AG10803 (cell line): ENCODE data around the gene GDF11.
"Not testable (repeated sequence)": the region's sequence is repeated elsewhere in the genome, so short reads cannot be mapped to it uniquely, and the experiment has no call there.

ENCODE experiments used
- DNase-seq: peaks from one replicate; pipeline ENCODE4 v3.0.0; 2010; ENCODE audit warnings: low read depth
- H3K4me3 ChIP-seq: 2 replicates; pipeline ENCODE4 v1.5.1; 2011; ENCODE audit warnings: mild to moderate bottlenecking, low read length, control low read depth
- CTCF ChIP-seq: conservative IDR thresholded peaks from 2 replicates; pipeline ENCODE4 v1.5.1; 2011; ENCODE audit warnings: mild to moderate bottlenecking, low read length, control low read depth, inconsistent platforms

Gene GDF11

GRCh38 chr12:55755246-55755645 lies 12.3 kb downstream of the GDF11 start:
- no peak overlapping the region for H3K4me3 ChIP-seq
- no peak for TF ChIP-seq CTCF
- peak; percentile 29 for DNase-seq

GRCh38 chr12:55757701-55758100 lies 14.8 kb downstream of the GDF11 start:
- TF ChIP-seq CTCF: no peak

GRCh38 chr12:55758575-55758974 lies 15.7 kb downstream of the GDF11 start:
- DNase-seq, H3K4me3 ChIP-seq: not testable (repeated sequence)

More at GRCh38 chr12:55757701-55758100, 14.8 kb downstream of the GDF11 start:
- H3K4me3 ChIP-seq: no peak overlapping the region
- no peak for DNase-seq

- no peak for DNase-seq
- no peak overlapping the region for H3K4me3 ChIP-seq
- TF ChIP-seq CTCF: no peak
These were observed 17.7 kb downstream of the GDF11 start for GRCh38 chr12:55760663-55761062.

- no peak for TF ChIP-seq CTCF
- no peak for DNase-seq
- H3K4me3 ChIP-seq: no peak overlapping the region
These were observed 19.7 kb downstream of the GDF11 start for GRCh38 chr12:55762646-55763045.

- no peak for TF ChIP-seq CTCF
- no peak overlapping the region for H3K4me3 ChIP-seq
- DNase-seq: no peak
These were observed 22.9 kb downstream of the GDF11 start for GRCh38 chr12:55765736-55766290.

GRCh38 chr12:55767156-55767555 lies 24.2 kb downstream of the GDF11 start:
- DNase-seq: no peak
- no peak for TF ChIP-seq CTCF
- no peak overlapping the region for H3K4me3 ChIP-seq

GRCh38 chr12:55771736-55772135 lies 28.8 kb downstream of the GDF11 start:
- no peak for TF ChIP-seq CTCF
- DNase-seq: no peak
- no peak overlapping the region for H3K4me3 ChIP-seq
